HG03442 (cell line): ENCODE data around the gene HID1.
A peak's percentile ranks its signal among the peaks of the same experiment; 100 is the strongest.

Source experiments
- ATAC-seq: cut with Tn5 transposase; IDR thresholded peaks from one replicate; pipeline ENCODE4 v1.9.1; 2021; ENCODE audit warnings: mild to moderate bottlenecking, moderate library complexity; ENCODE audit not compliant: unreplicated experiment

HID1 gene

DNA sequence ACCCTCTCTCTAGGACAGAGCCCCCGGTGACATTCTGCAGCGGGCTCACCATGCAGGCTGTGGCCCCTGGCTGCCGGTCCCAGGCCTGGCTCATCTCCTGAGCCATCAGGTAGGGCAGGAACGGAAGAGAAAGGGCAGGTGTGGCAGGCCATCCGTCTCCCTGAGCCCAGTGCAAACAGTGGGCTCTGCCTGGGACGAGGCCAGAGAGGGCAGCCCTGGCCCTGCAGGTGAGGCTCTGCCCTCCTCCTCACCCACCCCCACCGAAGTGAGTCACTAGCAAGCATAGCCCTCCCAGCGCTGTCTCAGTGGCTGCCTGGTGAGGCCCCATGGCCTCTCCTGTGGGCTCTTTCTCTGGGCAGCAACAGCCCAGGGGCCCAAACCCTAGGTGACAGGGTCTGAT, 22.4 kb downstream of the HID1 start:
- ATAC-seq, result no peak

DNA sequence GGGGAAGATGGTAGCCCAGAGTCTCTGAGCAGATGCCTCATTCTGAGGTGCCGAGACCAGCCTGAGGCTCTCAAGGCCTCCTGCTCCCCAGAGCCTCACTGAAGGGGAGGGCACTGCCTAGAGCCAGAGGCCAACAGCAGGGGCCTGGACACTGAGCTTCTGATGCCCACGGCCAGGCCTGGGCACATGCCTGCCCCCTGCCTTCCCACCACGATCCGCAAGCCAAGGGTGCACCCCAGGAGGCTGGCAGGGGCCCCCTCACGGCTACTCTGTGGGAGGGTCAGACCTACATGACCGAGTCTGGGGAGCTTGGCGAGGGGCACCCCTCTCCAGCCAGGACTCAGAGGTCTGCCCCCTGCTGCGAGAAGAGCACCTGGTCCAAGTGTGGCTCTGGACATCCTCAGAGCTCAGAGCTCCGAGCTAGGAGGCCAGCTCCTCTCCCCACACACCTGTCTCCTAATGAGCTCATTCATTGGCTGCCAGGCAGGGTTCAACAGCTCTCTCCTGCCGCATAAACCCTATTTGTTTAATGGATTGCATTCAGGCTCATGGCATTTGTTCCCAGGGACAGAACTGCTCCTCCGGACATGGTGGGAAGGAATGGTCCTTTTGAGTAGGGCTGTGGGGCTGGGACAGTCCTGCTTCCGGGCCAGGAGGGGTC, 23.0 kb downstream of the HID1 start:
- no peak for ATAC-seq

GRCh38 chr17:74947041-74947754, 25.4 kb downstream of the HID1 start:
- no peak for ATAC-seq

DNA sequence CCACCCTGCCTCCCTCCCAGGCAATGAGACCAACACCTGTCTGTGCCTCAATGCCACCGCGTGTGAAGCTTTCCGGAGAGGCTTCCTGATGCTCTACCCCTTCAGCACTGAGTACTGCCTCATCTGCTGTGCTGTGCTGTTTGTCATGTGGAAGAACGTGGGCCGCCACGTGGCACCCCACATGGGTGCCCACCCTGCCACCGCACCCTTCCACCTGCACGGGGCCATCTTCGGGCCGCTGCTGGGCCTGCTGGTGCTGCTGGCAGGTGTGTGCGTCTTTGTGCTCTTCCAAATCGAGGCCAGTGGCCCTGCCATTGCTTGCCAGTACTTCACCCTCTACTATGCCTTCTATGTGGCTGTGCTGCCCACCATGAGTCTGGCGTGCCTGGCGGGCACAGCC, 25.9 kb downstream of the HID1 start:
- ATAC-seq, result no peak

GRCh38 chr17:74945543-74945942, 27.0 kb downstream of the HID1 start:
- peak; percentile 45 for ATAC-seq

DNA sequence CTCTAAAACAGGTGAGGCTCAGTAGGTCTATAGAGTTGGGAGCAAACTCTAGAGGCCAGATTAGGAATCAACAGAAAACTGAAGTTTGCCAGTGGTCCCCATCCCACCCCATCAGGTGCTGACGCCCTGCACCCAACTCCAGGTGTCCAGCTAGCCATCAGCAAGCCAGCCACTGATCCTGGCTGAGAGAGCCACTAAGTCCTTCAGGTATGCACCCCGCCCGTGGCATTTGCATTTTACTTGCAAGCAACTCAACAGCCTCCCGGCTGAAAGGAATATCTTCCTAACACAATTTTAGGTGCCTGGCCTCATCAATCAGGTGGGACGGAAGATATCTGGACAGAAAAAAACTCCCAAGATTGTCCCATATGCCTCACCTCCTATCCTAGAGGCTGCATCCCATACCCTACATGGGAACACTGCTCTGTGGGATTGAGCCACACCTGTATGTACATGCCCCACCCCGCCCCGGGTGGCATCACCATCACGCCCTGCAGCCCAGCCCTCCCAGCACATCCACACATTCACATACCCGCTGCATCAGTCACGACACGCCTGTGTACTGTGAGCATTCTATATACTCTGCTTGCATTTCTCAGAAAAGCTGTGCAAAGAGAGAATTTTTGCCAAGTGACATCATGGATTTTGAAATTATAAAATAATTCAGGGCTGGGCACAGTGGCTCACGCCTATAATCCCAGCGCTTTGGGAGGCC, 28.6 kb downstream of the HID1 start:
- ATAC-seq, result no peak

DNA sequence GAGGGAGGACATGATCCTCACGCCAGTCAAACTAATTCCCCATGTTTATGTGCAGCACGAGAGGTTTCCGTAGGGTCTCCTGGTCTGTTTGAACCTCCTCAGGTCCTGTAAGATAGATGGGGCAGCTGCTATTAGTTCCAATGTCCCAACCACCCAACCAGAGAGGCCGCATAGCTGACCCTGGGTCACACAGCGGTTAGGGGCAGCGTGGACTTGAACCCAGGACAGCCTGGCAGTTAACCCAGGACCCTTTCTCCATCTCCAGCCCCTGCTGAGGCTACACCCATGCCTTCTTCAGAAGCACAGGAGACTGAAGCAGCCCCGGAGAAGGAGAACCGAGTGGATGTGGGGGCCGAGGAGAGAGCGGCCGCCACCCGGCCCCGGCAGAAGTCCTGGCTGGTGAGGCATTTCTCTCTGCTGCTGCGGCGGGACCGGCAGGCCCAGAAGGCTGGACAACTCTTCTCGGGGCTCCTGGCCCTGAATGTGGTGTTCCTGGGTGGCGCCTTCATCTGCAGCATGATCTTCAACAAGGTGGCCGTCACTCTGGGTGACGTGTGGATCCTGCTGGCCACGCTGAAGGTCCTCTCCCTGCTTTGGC, 31.3 kb downstream of the HID1 start:
- no peak for ATAC-seq

- no peak for ATAC-seq
These were observed 33.0 kb downstream of the HID1 start for GRCh38 chr17:74939534-74939933.

DNA sequence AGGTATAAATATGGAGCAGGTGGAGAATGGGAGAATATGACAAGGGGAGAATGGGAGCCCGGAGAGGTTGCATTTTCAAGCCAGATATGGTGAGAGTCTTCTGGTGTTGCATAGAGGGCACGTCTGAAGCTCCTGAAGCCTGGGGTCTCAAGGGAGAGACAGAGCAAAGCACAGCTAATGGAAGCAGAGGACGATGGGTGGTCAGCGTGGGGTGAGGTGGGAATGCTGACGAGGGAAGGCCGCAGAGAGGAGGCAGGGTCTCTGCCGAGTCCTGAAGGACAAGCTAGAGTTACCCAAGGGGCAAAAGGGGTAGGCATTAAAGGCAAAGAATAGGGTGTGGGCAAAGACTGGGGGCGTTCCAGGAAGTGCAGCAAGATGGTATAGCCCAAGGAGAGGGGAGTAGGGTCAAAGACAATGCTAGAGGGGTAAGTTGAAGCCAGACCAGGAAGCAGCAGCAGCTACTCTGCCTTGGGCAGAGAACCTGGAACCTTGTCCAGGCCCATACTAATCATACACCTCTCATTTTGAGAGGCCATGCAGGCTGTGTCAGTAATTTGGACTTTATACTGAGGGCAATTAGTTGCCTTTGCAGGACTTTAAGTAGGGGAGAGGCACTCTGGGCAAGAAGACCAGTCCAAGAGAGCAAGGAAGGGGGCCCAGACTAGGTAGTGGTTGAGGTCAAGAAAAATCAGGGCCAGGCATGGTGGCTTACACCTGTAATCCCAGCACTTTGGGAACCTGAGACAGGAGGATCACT, 34.2 kb downstream of the HID1 start:
- no peak for ATAC-seq

GRCh38 chr17:74937064-74938051, 35.2 kb downstream of the HID1 start:
- ATAC-seq, result no peak

GRCh38 chr17:74936470-74936799, 36.1 kb downstream of the HID1 start:
- ATAC-seq, result no peak

GRCh38 chr17:74935585-74936469, 36.7 kb downstream of the HID1 start, which contains the start of gene OTOP3:
OTOP3 (plus strand) TSS chr17:74935898; CDS start chr17:74935922, 24 bp downstream.
- no peak for ATAC-seq

GRCh38 chr17:74935048-74935447, 37.5 kb downstream of the HID1 start:
- no peak for ATAC-seq

- ATAC-seq, result no peak
These were observed 42.0 kb downstream of the HID1 start for GRCh38 chr17:74930535-74931036.

- ATAC-seq, result no peak
These were observed 43.8 kb downstream of the HID1 start for GRCh38 chr17:74928786-74929185.

DNA sequence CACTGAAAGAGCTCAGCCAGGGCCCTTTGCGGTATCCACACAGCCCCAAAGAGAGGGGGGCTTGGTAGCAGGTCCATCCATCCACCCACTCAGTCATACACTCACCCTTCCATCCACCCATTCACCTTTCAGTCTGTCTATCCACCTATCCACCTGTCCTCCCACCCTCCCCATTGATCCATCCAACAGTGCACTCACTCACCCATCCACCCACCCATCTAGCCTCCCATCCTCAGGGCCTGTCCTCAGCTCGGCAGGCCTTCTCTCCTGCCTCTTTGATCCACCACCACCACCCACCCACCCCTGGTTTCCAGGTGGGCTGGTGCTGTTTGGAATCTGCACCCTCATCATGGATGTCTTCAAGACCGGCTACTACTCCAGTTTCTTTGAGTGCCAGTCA, 47.3 kb downstream of the HID1 start:
- ATAC-seq, result no peak

DNA sequence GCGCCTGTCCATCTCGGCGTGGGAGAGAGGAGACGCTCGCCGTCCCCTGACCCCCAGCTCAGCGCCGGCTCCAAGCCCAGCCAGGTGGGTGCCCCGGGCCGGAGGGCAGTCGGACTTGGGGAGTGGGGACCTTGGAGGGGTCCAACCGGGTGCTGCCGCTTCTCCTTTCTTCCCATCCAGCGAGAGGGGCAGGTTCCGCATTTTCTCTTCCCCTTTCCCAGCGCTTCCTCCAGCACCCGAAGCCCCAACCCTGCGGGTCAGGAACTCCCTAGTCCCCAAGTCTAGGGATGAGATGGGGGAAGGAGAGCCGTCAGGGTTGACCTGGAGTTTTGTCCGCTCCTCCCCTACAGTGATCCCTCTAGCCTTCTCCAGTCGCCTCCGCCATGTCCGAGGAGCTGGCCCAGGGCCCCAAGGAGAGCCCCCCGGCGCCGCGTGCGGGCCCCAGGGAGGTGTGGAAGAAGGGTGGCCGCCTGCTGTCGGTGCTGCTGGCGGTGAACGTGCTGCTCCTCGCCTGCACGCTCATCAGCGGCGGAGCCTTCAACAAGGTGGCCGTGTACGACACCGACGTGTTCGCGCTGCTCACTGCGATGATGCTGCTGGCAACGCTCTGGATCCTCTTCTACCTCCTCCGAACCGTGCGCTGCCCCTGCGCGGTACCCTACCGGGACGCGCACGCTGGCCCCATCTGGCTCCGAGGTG, 48.2 kb downstream of the HID1 start, which contains the start of gene OTOP2:
Gene OTOP2, plus strand, starts transcription at position 24 of the 699 bp plus-strand sequence. Its CDS starts 360 bp downstream, at position 384.
- no peak for ATAC-seq
